Activated T-helper 9 cell treated with anti-CD3 and anti-CD28 coated beads, Interleukin-2, amount 50 U/mL, for 16 hours (primary cell): Measurements from ENCODE around the gene ABCA13.

Source experiments
- DNase-seq: peaks from one replicate; pipeline ENCODE4 v3.0.0-alpha.2; 2020; ENCODE audit warnings: low read depth

The ABCA13 gene

GRCh38 chr7:48438206-48438605, 266.9 kb downstream of the ABCA13 start:
- no peak for DNase-seq

DNA sequence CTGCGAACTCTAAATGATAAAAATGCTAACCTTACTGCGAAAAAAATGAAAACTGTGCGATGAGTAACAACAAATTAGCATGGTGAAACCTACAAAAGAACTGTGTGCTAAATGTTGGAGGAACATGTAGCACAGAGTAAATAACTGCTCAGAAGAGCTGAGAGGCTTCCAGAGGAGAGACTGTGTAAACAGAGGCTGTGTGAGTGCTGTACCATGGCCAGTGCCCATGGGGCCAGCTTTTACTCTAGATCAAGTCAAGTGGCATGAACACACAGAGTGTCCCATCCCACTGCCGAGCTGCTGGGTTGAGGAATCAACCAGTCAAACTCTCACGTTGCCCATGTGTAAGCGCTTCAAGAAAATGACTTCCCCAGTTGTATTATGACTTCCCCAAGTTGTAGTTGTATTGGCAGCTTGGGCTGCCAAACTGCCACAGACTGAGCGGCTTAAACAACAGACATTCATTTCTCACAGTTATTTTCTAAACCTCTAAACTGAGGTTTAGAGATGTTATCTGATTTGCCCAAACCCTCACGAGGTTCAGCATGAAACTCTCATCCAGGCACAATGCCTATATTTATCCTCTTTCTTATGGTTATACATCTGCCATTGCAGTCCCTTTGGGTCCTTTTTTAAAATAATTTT, 270.7 kb downstream of the ABCA13 start:
- DNase-seq: no peak

- no peak for DNase-seq
Observed at GRCh38 chr7:48443051-48443450, 271.8 kb downstream of the ABCA13 start.

GRCh38 chr7:48446721-48447120, 275.5 kb downstream of the ABCA13 start:
- no peak for DNase-seq

DNA sequence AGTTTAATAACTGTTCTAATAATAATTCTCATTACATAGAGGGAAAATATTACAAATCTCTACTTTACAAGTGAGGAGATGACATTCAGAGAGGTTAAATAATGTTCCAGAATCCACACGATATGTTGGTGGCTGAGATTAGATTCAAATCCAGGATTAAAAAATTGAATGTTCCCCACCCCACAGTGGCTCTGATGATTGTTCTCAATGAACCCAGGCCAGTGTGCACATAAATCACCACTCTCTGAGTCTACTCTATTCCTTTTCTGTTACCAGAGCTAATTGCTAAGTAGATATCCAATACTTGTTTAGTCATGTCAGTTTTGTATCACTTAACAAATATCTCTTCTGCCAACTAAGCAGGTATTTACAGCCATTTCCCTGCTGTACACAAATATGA, 281.0 kb downstream of the ABCA13 start:
- no peak for DNase-seq

GRCh38 chr7:48454750-48455192, 283.5 kb downstream of the ABCA13 start:
- no peak for DNase-seq

- no peak for DNase-seq
Observed at GRCh38 chr7:48455363-48455762, 284.1 kb downstream of the ABCA13 start.

DNA sequence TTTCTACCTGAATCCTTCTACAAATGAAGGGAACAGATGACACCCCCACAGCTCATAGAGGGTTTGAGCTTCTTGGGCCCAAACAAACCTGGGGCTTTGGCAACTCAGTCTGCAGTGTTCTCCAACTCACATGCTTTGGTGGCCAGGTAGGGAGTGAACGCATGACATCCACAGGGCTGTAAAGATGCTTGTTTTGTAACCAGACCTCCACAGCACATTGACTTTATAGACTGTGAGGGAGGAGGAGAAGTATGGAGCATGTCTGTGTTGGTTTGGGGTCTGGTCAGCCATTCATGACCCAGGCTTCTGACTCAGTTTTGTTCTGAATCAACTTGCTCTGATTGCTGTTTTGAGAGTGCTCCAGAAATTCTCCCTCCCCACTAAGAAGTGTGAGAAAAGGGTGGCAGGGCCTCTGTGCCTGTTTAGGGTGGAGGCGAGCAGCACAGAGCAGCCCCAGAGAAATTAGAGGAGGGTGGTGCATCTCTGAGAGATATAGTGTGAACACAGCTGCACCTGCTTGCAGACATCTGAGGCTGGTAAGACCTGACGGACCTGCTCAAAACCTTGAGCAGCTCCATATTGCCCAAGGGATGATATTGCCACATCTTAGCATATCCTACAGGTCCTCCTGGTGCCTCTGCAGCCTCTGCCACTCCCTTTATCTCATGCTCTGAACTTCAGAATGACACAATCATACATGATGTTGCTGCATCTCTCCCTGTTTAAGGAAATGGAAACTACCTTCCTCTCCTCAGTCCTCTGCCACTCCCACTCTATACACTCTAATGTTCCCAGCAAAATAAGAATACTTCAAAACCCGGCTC, 287.7 kb downstream of the ABCA13 start:
- no peak for DNase-seq

GRCh38 chr7:48466713-48467112, 295.5 kb downstream of the ABCA13 start:
- DNase-seq: no peak

- DNase-seq: no peak
Observed at GRCh38 chr7:48471196-48471595, 299.9 kb downstream of the ABCA13 start.

GRCh38 chr7:48472640-48473039, 301.4 kb downstream of the ABCA13 start:
- DNase-seq: no peak

- DNase-seq: no peak
Observed at GRCh38 chr7:48473205-48473865, 302.1 kb downstream of the ABCA13 start.

DNA sequence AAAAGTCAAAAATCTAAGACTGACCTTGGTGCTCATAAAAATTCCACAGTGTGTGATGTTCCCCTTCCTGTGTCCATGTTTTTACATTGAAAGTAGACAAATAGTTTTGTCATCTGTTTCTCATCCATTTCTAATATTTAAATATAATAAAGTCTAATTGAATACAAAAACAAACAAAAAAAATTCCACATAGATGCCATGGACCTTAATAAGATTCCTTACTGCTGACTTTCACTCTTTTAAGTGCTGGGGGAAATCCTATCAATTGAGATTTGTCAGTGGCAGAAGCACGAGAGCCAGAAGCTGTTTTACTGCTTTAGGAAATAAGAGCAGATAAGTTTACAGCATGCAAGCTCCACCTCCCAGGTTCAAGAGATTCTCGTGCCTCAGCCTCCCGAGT, 310.0 kb downstream of the ABCA13 start:
- no peak for DNase-seq

DNA sequence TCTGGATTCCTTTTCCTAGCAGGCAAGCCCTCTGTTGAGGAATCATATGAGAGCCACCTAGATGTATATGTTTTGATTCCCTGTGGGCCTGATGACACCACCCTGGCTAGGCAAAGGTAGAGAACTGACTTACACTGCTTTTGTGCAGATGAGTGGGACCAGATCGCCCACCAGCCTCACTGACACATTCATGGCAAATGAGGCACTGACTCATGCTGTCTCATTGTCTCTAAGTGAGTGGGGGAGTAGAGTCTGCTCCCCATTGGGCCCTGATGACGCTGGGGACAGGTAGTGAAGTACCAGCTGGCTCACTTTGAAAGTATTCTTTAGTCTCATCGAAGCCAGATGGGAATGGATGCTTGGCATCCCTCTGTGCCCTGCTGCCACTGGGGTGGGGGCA, 326.3 kb downstream of the ABCA13 start:
- DNase-seq: no peak

DNA sequence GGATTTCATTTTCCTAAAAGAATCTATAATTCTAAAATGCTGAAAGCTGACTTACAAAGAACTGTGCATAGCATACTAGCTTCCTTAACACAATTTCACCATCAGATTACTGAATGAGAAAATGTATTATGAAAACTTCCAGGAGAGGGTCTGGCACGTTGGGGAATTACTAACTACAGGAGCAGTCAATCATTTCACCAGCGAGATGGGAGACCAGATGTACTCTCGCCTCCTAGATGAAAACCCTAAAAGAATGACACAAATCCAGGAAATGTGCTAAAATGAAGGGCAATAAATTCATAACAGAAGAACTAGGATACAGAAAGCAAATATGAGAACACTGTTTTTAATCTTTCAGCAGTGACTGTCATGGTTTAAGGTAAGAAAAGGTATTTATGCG, 330.8 kb downstream of the ABCA13 start:
- no peak for DNase-seq

GRCh38 chr7:48505051-48505450, 333.8 kb downstream of the ABCA13 start:
- DNase-seq: no peak

DNA sequence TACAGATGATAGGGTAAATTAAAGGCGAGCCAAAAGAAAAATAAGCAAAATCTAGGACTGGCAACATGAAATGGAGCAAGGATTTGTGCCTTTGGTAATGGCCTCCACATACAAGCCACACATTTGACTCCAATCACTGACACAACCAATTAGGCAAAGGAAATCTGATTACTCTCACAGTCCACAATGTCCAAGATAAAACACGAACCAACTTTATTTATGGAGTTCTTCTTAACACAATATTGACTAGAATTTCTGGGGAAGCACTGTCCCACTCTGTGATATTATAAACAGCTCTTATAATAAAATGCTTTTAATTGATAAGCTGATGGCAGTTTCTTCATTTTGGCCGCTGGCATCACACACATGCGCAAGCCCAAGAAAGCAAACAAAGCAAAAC, 334.2 kb downstream of the ABCA13 start:
- no peak for DNase-seq

DNA sequence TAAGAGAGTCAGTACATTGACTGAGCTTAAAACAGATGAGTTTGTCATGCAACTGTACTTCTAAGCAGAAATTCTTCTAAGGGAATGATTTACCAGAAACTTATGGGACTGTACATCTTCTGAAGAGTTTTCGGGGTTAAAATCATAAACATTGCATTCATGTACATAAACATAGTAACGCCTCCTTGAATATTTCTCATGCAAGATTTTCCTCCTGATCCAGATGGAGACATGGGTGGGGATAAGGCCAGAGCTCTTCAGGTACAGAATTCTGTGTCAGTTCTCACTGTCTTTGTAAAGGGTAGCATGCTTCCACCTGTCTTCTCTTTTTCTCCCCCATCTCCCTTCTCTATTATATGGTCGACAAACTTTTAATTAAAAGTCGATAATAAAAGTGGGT, 335.3 kb downstream of the ABCA13 start:
- DNase-seq: no peak

DNA sequence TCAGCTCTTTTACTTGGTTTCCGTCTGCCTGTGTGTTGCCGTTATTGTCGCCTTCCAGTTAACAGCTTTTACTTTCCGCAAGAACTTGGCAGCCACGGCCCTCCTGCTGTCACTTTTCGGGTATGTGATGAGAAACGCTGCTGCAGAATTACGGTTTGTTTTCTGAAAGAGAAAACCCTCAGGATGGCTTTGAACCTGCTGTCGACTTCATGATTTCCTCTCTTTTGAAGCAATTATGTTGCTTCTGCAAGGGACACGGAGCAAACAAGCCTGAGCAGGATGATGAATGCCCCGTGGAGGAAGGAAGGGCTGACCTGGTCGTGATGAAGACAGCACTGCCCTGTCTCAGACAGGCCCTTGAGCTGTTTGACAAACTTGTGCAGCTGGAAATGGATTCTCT, 339.8 kb downstream of the ABCA13 start:
- DNase-seq: no peak

DNA sequence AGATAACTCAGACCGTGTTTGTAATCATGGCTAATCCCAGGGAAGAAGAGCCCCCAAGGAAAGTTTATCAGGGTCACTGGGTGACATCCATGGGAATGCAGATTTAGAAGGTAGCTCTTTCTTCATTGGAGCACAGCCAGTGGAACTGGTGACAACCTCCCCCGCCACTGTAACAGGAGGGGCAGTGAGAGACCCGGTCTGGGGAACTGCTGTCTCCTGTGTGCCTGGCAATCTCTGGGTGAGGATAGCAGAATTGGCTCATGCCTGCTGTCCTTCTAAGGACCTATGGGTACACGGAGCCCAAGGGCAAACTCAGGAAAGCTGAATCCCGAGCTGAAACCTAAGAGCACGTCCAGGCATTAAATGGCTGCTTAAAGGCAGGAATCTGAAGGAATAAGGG, 341.6 kb downstream of the ABCA13 start:
- no peak for DNase-seq

- no peak for DNase-seq
Observed at GRCh38 chr7:48515171-48515570, 343.9 kb downstream of the ABCA13 start.

- no peak for DNase-seq
Observed at GRCh38 chr7:48518092-48518491, 346.8 kb downstream of the ABCA13 start.

DNA sequence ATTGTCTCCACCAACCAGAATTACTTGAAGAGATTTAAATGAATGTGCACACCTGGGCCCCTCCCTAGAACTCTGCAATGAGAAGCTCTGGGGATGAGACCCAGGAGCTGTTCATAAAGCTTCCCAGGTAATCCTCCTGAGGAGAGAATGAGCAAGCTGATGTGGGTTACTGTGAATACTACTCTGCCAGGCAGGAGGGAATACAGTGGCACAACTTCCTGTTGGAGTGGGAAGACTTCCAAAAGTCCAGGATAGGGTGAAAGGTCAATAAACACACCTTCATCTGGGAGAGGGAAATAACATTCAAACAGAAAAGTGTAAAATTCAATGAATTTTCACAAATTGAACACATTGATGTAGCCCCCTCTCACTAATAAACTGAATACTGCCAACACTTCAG, 351.4 kb downstream of the ABCA13 start:
- DNase-seq: no peak
